ENCODE results near the gene MACF1.
"Not testable (repeated sequence)": the region's sequence is repeated elsewhere in the genome, so short reads cannot be mapped to it uniquely, and the experiment has no call there.

MACF1 gene

DNA sequence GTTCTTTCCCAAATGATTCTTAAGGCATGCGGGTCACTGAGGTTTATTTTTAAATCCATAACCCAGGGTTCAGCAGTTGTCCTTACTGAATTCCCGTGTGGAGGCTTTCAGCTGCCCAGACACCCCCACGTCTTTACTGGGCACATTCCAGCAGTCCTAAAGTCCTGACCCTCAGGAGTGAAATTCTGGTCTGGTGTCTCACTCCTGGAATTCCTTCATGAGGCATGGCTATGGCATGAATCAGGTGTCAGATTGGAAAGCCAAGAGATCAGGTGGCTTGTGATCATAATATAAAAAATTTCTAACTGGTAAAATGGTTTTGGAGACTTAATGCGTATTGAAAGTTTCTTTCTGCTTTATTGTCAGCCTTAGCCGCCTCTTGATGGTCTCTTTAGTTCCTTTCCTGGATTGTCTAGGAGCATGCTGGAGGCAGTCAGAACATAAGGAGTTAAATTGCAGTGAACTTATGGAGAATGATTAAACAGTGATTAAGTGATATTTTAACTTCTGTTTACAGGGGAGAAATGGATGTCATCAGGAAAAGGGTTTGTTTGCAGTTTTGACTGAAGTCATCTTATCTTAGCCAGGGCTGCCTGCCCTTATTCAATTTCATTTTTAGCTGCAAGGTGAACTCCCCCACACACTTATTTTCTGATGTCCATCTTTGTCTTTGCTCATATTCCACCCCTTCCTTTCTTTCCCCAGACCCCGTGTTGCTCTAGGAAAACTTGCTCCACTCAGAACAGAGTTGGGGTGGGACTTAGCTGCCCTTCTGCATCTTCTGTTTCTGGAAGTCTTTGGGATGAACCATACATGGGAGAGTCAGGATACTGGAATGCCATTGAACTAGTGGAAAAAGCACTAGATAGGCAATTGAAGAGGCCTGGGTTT lies 25.7 kb upstream of the MACF1 start:
- DNase-seq = no peak

DNA sequence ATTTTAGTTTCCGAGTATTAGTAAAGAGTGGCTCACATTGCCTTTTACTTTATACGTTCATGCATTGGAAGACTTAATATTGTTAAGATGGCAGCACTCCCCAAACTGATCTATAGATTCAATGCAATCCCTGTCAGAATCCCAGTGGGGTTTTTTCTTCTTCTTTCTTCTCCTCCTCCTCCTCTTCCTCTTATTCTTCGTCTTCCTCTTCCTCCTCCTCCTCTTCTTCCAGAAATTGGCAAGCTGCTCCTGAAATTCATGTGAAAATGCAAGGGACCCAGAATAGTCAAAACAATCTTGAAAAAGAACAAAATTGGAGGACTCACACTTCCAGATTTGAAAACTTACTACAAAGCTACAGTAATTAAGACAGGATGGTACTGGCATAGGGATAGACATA lies 23.2 kb upstream of the MACF1 start:
- DNase-seq = no peak

DNA sequence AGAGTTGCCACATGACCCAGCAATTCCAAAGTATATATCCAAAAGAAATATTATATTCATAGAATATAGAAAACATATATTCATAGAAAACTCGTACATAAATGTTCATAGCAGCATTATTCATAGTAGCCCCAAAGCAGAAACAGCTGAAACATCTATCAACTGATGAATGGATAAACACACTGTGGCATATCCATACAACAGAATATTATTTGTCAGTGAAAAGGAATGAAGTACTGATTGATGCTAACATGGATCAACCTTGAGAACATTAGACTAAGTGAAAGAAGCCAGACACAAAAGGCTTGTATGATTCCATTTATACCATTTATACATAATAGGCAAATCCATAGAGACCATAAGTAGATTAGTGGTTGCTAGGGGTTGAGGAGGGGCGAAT lies 21.7 kb upstream of the MACF1 start:
- no peak for DNase-seq

DNA sequence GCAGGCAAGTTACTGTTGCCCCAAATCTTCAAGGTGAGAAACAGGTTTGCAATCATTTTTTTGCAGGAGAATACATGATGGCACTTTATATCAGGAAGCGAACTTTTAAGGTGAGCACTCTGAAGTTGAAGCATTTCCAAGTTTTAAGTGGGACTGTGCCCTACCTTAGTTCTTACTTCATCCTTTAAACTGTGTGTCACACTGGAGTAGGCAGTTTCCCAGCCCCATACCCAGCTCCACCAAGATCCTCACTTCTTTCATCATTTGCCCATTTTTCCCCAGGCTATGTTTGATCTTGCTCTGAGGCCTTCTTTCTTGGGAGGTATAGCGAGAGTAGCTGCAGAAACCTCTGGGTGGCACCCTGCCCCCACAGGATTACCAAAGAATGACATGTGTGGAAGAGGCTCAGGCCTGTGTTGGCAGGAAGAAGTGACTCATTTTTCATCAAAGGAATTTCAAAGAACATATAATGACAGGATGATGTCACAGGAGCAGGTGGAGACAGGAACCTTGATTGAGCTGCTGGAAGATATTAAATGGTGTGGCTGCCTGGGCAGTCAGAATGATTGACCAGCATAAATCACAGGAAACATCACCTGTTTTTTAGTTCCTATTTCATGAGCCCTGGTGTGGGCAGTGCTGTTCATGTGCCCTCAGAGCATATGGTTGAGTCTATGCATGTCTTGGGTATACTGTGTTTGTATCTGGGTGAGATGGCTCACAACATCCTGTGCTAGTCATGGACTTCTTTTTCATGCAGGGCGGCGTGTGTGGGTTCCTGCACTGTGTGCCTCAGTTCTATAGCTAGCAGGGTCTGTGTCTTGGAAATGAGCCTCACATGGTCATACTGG lies 20.8 kb upstream of the MACF1 start:
- DNase-seq = no peak

DNA sequence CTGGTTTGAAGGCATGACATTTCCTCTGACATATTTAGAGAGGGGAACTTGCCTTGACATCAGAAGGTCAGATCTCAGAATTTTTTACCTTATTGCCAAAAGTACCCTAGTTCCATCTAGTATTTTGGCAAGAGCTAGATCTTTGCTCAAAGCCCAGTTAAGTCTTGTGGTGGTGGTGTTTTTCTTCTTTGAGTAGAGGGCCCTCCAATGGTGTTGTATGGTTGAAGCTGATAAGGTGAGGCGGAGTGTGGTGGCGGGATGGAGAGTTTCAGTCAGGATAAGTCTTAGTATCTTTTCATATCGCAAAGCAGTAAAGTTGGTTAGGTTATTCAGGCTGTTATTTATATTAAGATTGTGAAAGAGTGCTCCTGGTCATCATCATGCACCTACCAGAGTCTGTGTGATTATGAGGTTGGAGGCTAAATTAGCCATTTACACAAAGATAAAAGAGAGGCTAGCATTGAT lies 20.1 kb upstream of the MACF1 start:
- no peak for DNase-seq

DNA sequence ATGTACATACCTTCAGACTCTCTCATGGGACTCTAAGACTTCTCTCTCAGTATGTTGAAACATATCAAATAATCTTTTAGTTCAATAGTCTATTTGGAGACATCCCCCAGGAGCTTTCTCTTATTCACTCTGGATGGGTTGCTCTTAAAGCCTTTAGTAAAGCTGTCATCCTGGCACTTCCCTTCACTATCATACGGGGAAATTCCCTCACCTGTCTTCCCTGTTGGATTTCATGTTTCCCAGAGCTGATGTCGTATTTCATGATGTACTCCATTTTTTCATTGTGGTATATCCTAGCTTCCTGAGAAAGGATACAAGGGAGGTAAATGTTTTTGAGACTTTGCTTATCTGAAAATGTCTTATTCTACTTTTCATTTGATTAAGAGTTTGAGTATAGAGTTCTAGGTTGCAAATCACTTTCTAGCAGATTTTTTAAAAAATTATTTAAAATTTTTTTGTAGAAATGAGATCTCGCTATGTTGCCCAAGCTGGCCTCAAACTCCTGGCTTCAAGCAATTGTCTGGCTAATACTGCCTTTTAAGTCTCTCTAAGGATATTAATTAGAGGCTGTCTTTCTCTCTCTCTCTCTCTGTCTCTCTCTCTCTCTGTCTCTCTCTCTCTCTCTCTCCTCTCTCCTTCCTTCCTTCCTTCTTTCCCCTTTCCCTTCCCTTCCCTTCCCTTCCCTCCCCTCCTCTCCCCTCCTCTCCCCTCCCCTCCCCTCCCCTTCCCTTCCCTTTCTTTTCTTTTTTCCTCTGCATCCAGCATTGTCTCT lies 17.0 kb upstream of the MACF1 start:
- no peak for DNase-seq

DNA sequence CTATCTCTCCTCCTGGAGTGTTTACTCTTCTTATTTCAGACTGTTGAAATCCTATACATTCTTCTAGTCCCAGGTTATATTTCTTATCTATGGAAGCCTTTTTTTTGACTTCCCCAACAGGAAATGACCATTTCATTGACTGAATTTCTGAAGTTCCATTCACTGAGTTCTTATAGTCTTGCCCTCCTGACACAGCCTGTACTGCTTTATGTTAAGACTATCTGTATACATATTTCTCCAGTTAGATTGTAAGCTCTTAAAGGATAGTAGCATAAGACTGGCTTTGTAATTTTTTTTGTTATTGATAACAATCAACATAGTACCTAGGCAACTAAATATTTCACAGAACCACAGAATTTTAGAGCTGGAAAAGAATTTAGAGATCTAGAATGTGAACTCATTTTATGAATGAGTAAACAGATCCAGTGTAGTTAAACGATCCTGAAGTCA lies 14.9 kb upstream of the MACF1 start:
- DNase-seq = no peak

DNA sequence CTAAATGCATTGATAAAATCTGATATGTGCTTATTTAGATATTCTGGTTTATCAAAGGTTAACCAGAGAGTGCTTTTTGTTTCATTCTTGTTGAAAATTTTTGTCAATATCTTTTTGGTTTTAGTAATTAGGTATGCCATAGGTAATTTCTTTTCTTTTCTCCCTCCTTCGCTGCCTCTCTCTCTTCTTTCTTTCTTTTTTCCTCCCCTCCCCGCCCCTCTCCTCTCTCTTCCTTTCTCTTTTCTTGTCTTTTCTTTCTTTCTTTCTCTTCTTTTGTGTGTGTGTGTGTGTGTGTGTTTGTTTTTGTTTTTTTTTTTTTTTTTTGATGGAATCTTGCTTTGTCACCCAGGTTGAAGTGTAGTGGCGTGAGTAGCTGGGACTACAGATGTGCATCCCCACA lies 14.4 kb upstream of the MACF1 start:
- DNase-seq = no peak

DNA sequence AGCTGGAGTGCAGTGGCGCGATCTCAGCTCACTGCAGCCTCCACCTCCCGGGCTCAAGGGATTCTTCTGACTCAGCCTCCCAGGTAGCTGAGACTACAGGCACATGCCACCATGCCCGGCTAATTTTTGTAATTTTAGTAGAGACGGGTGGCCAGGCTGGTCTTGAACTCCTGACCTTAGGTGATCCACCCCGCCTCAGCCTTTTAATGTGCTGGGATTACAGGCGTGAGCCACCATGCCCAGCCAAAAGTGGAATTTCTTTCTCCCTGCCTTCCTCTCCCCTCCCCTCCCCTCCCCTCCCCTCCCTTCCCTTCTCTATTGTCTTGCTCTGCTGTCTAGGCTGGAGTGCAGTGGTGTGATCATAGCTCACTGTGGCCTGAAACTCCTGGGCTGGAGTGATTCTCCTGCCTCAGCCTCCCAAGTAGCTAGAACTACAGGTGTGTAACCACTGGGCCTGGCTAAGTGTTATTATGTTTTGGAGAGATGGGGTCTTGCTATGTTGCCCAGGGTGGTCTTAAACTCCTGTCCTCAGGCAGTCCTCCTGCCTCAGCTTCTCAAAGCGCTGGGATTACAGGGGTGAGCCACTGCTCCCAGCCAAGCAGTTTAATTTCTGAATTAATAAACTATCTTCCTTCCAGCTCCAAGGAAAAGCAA lies 10.0 kb upstream of the MACF1 start:
- no peak for DNase-seq

DNA sequence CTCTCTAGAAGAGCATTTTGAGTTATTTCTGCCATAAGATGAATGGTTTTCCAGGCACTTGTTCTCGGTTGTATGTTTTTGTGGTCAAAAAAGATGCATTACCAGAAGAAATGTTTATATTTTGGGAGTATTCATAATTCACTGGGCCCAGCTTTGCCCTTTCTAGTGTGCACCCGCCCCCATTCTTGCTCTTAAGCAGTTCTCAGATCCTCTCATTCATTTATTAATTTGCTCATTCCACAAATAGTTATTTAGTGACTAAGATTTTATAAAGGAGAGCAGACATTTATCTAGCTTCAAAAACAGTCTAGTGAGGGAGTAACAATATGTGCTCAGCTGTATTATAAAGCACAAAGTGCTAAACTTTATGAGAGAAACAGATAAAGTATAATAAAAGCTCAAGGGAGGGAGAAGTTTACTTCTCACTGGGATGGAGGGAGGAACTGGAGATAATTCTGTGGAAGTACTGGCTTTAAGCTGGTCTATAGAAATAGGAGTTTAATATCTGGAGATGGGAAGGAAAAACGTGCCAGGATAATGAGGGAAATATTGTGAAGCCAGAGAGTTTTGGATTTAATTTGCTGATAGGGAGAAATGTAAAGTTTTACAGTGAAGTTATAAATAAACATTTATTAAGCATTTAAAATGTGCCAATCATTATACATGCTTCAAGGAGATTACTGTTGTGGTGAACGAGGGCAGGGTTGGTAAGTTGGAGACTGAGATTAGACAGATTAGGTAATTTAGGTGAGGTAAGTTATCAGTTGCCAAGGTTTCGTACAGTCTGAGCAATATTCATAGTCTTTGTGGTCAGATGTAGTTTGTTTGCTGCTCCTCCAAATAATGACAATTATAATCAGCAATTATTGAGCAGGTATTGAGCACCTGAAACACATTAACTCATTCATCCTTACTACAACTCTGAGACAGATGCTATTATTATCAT lies 9.1 kb upstream of the MACF1 start:
- no peak for DNase-seq

DNA sequence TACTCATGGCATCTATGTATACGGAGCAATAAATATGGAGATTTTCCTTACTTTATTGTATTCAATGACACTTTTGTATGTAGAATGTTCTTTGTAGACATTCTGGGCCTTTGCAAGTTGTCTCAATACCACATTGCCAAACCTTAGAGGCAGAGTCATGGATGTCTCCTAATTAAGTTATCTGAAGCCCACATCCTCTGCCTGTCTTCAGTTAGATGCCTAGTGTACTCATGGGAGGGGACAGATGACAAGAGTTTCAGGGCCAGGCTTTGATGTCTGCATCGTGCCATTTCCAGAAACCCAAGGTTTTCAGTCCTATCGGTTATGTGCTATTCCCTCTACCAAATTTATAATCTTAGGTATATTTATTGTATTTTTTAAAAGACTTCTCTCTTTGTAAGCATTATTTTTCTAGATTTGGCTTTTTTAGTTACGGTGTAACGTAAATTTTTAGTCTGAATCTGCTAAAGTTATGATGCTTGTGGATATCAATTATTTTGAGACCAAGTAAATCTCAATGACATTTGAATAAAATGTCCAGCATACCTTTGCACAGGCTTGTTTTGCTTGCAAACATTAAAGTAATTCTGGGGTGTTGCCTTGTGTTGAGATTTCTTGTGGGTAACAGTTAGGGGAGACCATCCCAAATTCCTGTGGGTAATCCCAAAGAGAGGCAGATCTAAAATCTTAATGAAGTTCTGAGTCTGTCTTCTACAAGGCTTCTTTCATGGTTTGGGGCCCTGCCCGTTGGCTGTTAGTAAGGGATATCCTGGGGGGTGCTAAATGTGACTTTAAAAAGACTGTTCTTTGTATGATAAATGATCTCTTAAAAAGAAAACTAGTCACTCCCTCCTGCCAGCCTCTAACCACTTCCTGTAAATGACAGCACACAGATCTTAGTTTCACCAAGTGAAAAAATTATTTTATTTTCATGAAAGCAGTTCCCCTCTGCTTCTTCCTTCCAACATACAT lies 8.0 kb upstream of the MACF1 start:
- DNase-seq = no peak

DNA sequence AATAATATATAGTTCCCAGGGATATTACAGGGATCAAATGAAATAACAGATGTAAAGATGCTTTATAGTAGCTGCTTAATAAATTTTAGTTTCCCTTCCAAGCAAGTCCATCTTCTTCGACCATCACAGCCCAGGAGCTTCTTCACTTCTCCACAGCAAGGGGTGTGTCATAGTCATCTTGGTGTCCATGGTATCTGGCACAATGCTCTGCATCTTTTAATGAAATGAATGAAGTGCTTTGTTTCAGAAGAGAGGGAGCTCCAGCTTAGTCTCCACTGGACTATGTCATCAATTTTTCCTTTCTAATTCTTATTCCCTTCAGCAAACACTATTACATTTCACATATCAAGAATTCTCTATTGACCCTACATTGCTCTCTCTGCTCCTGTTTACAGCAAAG lies 4.9 kb upstream of the MACF1 start:
- peak in 1 of 2 donors; percentile 31 for DNase-seq

DNA sequence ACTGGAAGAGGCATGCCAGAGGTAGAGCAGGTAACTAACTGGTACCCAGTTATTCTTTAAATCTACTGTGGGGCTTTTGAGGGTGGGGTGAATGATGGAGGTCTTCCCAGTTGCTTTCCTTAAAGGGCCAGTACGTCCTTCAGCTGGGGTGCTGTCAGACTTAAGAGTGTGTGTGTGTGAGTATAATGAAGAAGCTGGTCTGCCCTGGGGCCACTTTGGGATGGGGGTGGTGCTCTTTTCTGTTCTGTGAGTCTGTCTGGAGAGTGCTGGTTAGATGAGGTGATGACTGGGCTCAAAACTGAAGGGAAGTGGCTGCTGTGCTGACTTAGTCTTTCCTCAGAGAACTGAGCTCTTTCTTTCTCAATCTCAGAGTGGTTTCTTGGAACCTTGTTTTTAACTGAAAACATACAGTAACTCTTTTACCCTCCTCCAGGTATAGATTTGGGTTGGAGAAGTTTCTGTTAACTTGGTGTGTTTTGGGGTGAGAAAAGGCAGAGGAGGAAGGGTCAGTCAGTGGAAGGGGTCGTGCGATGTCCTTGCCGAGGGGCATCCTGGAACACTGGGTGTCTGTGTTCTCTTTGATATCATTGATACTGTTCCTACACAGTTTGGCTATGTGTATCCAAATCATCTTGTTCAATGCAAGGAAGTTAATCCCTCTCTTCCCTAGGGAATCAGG lies 746 bp downstream of the MACF1 start:
- peak in 1 of 2 donors; percentile 19 for DNase-seq

DNA sequence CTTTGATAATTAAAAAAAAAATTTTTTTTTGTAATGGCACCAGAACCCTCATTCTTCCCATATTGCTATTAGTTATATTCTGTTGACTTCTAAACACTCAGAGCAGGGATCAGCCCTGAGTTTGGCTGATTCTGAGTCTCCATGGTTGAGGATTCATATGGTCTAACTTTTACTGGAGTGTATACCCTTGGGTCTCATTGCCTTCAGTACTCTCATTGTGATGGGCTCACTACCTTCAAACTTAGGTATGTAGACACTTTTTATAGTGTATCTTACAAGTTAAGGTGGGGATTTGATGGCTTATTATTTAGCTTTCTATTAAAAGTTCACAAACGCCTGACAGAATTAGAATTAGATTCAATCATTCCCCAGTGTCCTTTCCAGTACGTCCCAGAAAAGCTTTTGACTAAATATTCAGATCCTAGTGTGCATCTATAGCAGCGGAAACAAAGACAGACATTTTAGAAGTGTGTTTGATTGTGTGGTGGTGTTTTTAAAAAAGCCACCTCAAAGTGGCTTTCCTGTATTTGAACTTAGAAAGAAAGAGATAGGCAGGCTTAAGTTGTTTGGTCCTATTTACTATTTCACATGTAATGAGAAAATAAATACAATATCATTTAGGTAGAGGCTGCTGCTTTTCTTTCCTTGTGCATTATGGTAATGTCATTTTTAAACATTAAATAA lies 1.4 kb downstream of the MACF1 start:
- DNase-seq = no peak

DNA sequence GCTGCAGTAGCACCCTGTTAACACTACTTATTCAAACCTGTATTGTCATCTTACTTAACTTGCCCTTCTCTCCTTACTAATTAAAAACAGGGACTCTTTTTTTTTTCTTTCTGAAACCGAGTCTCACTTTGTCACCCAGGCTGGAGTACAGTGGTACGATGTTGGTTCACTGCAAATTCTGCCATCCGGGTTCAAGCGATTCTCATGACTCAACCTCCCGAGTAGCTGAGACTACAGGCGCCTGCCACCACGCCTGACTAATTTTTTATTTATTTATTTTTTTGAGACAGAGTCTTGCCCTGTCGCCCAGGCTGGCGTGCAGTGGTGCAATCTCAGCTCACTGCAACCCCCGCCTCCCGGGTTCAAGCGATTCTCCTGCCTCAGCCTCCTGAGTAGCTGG lies 3.9 kb downstream of the MACF1 start:
- not testable (repeated sequence) for DNase-seq

DNA sequence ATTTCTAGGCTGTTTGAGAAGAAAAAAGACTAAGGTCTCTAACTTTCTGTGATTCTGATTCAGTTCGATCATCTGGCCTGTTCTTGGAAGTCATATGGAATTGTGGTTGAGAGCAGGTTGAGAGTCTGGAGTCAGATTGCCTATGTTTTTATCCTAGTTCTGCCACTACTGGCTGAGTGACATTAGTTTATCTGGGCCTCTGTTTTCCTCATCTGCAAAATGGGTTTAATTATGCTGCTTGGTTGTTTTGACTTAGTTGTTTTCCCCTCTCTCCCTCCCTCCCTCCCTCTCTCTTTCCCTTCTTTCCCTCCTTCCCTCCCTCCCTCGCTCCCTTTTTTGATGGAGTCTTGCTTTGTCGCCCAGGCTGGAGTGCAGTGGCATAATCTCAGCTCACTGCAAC lies 6.2 kb downstream of the MACF1 start:
- no peak for DNase-seq

DNA sequence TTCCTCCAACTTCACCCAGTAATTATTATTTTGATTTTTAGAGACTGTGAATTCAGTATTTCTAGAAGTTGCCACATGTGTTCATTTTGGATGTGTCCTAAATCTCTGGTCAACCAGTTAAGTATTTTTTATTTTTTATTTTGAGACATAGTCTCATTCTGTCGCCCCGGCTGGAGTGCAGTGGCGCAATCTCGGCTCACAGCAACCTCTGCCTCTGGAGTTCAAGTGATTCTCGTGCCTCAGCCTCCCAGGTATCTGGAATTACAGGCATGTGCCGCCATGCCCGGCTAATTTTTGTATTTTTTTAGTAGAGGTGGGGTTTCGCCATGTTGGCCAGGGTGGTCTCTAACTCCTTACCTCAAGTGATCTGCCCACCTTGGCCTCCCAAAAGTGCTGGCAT lies 8.0 kb downstream of the MACF1 start:
- DNase-seq = no peak

DNA sequence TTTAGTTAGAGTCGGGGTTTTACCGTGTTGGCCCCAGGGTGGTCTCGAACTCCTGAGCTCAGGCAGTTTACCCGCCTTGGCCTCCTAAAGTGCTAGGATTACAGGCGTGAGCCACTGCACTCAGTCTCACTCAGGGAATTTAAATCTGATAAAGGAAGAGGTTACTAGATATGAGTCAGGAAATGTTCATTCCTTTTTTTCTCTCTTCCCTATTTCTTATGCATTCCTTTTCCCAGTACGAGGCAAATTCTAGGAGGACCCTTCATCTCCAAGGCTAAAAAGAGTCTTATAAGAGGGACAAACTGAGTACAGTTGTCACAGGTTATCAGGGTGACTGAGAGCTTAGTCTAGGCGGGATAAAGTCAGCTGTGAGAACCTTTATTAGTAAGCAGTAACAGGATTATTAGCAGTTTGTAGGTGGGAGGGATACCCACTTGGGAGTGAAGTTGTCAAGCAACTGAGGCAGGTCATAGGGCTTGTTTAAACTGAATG lies 9.1 kb downstream of the MACF1 start:
- DNase-seq = no peak
